GM12878 (cell line): Measurements from ENCODE around the gene TRAF3IP1. TPM values are rescaled to one million over a fixed set of nuclear protein-coding genes. Genes with fewer than 3 reads are reported as not detected.

Source experiments
- ATAC-seq: fragments of 200-7000 bp; cut with Tn5 transposase; 3 replicates; pipeline ENCODE4 v1.9.1; 2020; ENCODE audit warnings: mild to moderate bottlenecking, moderate library complexity
- BruUV-seq: library from RNA; stranded (reverse); fragments of 400-500 nt; replicated peaks from 2 replicates; lab custom pipeline; 2021; lab: Mats Ljungman, UMichigan
- CTCF ChIA-PET: fragments of 300-600 bp; sonication (Branson Sonifier 250); formaldehyde crosslinking; extraction: SDS; loops from one replicate; lab custom pipeline; 2021; ENCODE audit warnings: inconsistent platforms; lab: Yijun Ruan, JAX
- POLR2A ChIA-PET: fragments of 350-600 bp; formaldehyde crosslinking; extraction: SDS; loops from one replicate; lab custom pipeline; 2021; ENCODE audit warnings: inconsistent platforms; lab: Charles Lee
- RAD21 ChIA-PET: fragments of 300-600 bp; sonication (Branson Sonifier 250); formaldehyde crosslinking; loops from one replicate; lab custom pipeline; 2023; ENCODE audit warnings: antibody characterized with exemption; ENCODE audit not compliant: unreplicated experiment; lab: Charles Lee
- SMC1A ChIA-PET: fragments of 300-600 bp; sonication (Branson Sonifier 250); formaldehyde crosslinking; loops from one replicate; lab custom pipeline; 2023; ENCODE audit not compliant: unreplicated experiment, uncharacterized antibody; lab: Charles Lee
- DNase-seq: peaks from one replicate; pipeline ENCODE4 v3.0.0-alpha.2; 2011; ENCODE audit warnings: low read depth, low spot score
- FAIRE-seq: peaks from 3 replicates; lab custom pipeline; 2011; peaks lifted over from hg19 to GRCh38; lab: Jason Lieb, UNC
- H2AFZ ChIP-seq: 2 replicates; pipeline ENCODE4 v1.6.0; 2011; ENCODE audit warnings: low read depth, low read length, control low read depth; ENCODE audit not compliant: control insufficient read depth
- H3K27ac ChIP-seq: 2 replicates; pipeline ENCODE4 v1.5.1; 2011; ENCODE audit warnings: control low read depth; ENCODE audit not compliant: control insufficient read depth, insufficient read depth
- H3K27me3 ChIP-seq, 2 experiments: replicated peaks in 1 of 2; 2 replicates each; pipeline versions ENCODE4 v1.6.0 to v1.6.1; 2011; ENCODE audit warnings: low read length in 1 of 2; ENCODE audit not compliant: control insufficient read depth in 2 of 2, insufficient read depth in 2 of 2
- H3K36me3 ChIP-seq, 2 experiments: 2 replicates each; pipeline ENCODE4 v1.5.1; 2011; ENCODE audit warnings: low read length in 1 of 2; ENCODE audit not compliant: control insufficient read depth in 2 of 2, insufficient read depth in 2 of 2
- H3K4me1 ChIP-seq: 2 replicates; pipeline ENCODE4 v1.6.1; 2011; ENCODE audit warnings: mild to moderate bottlenecking, low read length, moderate library complexity, mixed read lengths; ENCODE audit not compliant: control insufficient read depth, insufficient read depth
- H3K4me2 ChIP-seq: 2 replicates; pipeline ENCODE4 v1.6.0; 2011; ENCODE audit warnings: control low read depth; ENCODE audit not compliant: control insufficient read depth, insufficient read depth
- H3K4me3 ChIP-seq: fragments of 200-600 bp; sonication (generic); 2 replicates; pipeline ENCODE4 v1.5.1; 2016
- H3K79me2 ChIP-seq: 2 replicates; pipeline ENCODE4 v1.6.0; 2011; ENCODE audit warnings: low read length; ENCODE audit not compliant: control insufficient read depth, insufficient read depth
- H3K9ac ChIP-seq: 2 replicates; pipeline ENCODE4 v1.8.0; 2011; ENCODE audit warnings: low read length, control low read depth, mixed read lengths; ENCODE audit not compliant: control insufficient read depth, insufficient read depth
- H3K9me3 ChIP-seq: replicated peaks from 3 replicates; pipeline ENCODE4 v1.5.1; 2011; ENCODE audit warnings: mild to moderate bottlenecking, low read length; ENCODE audit not compliant: control insufficient read depth, insufficient read depth
- H4K20me1 ChIP-seq: 2 replicates; pipeline ENCODE4 v1.6.0; 2011; ENCODE audit not compliant: control insufficient read depth, insufficient read depth
- ASH2L ChIP-seq: fragments of 300-600, 200-600 bp; sonication (generic); IDR thresholded peaks from 2 replicates; pipeline ENCODE4 v1.6.1; 2017; ENCODE audit warnings: low read depth, mild to moderate bottlenecking, borderline replicate concordance
- CEBPB ChIP-seq, 2 experiments: fragments of 150-350 bp in 1 of 2; IDR thresholded peaks; 2 replicates each; pipeline ENCODE4 v1.6.1; 2012 to 2014; ENCODE audit warnings: low read depth in 2 of 2, low read length in 2 of 2, borderline replicate concordance in 1 of 2, inconsistent platforms in 1 of 2
- CHD1 ChIP-seq: IDR thresholded peaks from 2 replicates; pipeline ENCODE4 v1.6.1; 2012; ENCODE audit warnings: low read depth, low read length, improper control_type of control experiment
- E2F4 ChIP-seq: IDR thresholded peaks from 2 replicates; pipeline ENCODE4 v1.6.1; 2012; ENCODE audit warnings: low read depth, low read length, improper control_type of control experiment
- GABPA ChIP-seq: IDR thresholded peaks from 2 replicates; pipeline ENCODE4 v1.6.1; 2014; ENCODE audit warnings: antibody characterized with exemption, low read depth, mild to moderate bottlenecking, inconsistent platforms
- KDM1A ChIP-seq: fragments of 200-600 bp; sonication (generic); IDR thresholded peaks from 2 replicates; pipeline ENCODE4 v1.6.1; 2016; ENCODE audit warnings: borderline replicate concordance
- NBN ChIP-seq: fragments of 450-650 bp; IDR thresholded peaks from 2 replicates; pipeline ENCODE4 v1.6.1; 2016
- NFIC ChIP-seq: IDR thresholded peaks from 2 replicates; pipeline ENCODE4 v1.6.1; 2012; ENCODE audit warnings: low read depth, mild to moderate bottlenecking, inconsistent platforms, low read length, moderate library complexity
- PBX3 ChIP-seq: IDR thresholded peaks from 2 replicates; pipeline ENCODE4 v1.6.1; 2011; ENCODE audit warnings: mild to moderate bottlenecking, low read depth, low read length, moderate library complexity; ENCODE audit not compliant: insufficient replicate concordance
- RAD51 ChIP-seq: fragments of 450-650 bp; IDR thresholded peaks from 2 replicates; pipeline ENCODE4 v1.6.1; 2016; ENCODE audit warnings: moderate library complexity, mild to moderate bottlenecking, inconsistent platforms
- RB1 ChIP-seq: fragments of 450-650 bp; formaldehyde crosslinking; IDR thresholded peaks from 2 replicates; pipeline ENCODE4 v1.6.1; 2017; ENCODE audit warnings: mild to moderate bottlenecking, borderline replicate concordance
- RBBP5 ChIP-seq: fragments of 200-600 bp; sonication (generic); conservative IDR thresholded peaks from 2 replicates; pipeline ENCODE4 v1.6.1; 2016
- SMARCA5 ChIP-seq: fragments of 450-650 bp; IDR thresholded peaks from 2 replicates; pipeline ENCODE4 v1.6.1; 2017; ENCODE audit warnings: mild to moderate bottlenecking
- WGBS: methylation state at CpG from one replicate; pipeline ENCODE4 v1.1.6; 2016; ENCODE audit warnings: low lambda C conversion rate; ENCODE audit not compliant: insufficient replicate concordance, insufficient coverage; ENCODE audit errors: missing lambda C conversion rate; 5-methylcytosine and 5-hydroxymethylcytosine counted together
- in situ Hi-C: fragments of 300-500 bp; cut with MboI; formaldehyde crosslinking; loops from 9 replicates; pipeline ENCODE4 v1.14.3; 2018; ENCODE audit warnings: mixed read lengths
- intact Hi-C: fragments of 100-400 bp; cut with micrococcal nuclease; formaldehyde crosslinking; loops from one replicate; pipeline ENCODE4 v1.14.2; 2022; ENCODE audit not compliant: unreplicated experiment
- polyA plus RNA-seq, 11 experiments: library from polyadenylated mRNA; depleted of rRNA in 4 of 11; unstranded in 6 of 11; stranded (reverse) in 5 of 11; fragments of >200 nt; fragmentation: Nextera tagmentation in 4 of 11; fragmentation: Illumina TruSeq in 1 of 11; extraction: Ambion mirVana in 4 of 11; extraction: Trizol in 1 of 11; gene quantifications; 1 replicate in 1 of 11; 2 replicates in 10 of 11; pipeline versions ENCODE4 v1.2.1 to v1.2.3, GENCODE V29; 2011 to 2016; ENCODE audit warnings: inconsistent platforms in 2 of 11, missing spikeins in 2 of 11, low read depth in 1 of 11
- total RNA-seq, 4 experiments: library from RNA; depleted of rRNA in 3 of 4; stranded (reverse); fragments of >200 nt in 3 of 4; fragmentation: Illumina TruSeq in 1 of 4; extraction: Trizol in 1 of 4; gene quantifications; 2 replicates each; pipeline versions ENCODE4 v1.2.1 to v1.2.3, GENCODE V29; 2013 to 2021
- TF ChIP-seq, protein P1 (sequence below): IDR thresholded peaks from 2 replicates; pipeline ENCODE4 v1.6.1; 2012; ENCODE audit warnings: low read depth, low read length, improper control_type of control experiment

The TRAF3IP1 gene
- total and polyA plus RNA-seq, 10 of the 15 experiments (the other 5 are each of a cell fraction or from before 2014, with no cell fraction given): 1.6 to 7.5 (median 3.6) TPM

DNA sequence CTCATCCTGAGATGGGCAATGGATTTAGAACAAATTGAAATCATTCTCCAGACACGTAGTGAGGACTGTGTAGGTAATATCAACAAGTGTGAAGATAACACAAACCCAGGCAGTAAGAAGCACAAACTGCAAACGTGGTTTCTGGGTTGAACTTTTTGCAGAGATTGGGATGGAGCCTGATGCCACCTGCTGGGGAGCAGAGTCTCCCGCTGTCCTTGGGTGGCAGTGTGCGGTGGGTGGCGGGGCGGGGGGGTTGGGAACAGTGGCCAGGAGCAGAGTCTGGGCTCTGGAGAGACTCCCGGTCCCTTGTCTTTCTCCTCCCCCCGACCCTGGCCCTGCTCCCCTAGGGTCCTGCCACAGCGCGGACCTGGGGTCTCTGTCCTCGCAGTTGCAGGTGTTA lies 19.5 kb downstream of the TRAF3IP1 start:
- Histone ChIP-seq H3K4me2 (no peak overlapping the region), H3K79me2 (no peaks in the 10 kb centered on the region), H3K9me3 (no peaks in the 10 kb centered on the region), H3K9ac (no peak overlapping the region), H2AFZ (no peak overlapping the region), H3K27me3 (no peaks in the 10 kb centered on the region), H3K36me3 (peaks cover 2% of the 10 kb centered on the region in 2 experiments; a peak in 3 of 4 replicates), H3K4me1 (0 out of 2 replicates have a peak, but pooled peaks cover 1% of the 10 kb centered on the region), H3K27ac (no peak overlapping the region), H4K20me1 (no peaks in the 10 kb centered on the region; the same call in 1 of the 2 replicates), H3K4me3 (no peak overlapping the region)
- no peak for FAIRE-seq
- no peak for TF ChIP-seq RAD51
- TF ChIP-seq RB1: no peak
- no peak for TF ChIP-seq NFIC
- TF ChIP-seq ASH2L: no peak
- TF ChIP-seq, protein P1, sequence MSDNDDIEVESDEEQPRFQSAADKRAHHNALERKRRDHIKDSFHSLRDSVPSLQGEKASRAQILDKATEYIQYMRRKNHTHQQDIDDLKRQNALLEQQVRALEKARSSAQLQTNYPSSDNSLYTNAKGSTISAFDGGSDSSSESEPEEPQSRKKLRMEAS: no peak
- no peak for TF ChIP-seq CHD1
- WGBS: 93% methylated on average over 11 of the region's 11 CpGs
- ChIA-PET CTCF (interaction anchor here (0.6 kb wide), 1 partner anchor 25 kb away, joined by 3 read pairs; no protein-coding TSS in a partner anchor), SMC1A (no interaction called here), POLR2A (no interaction called here), RAD21 (no interaction called here)
- intact Hi-C loops (no loop called here), in situ Hi-C loops (no loop called here)
- no peak for ATAC-seq
- no TSS peak for BruUV-seq
- DNase-seq: no peak

GRCh38 chr2:238341536-238341935 lies 21.2 kb downstream of the TRAF3IP1 start:
- ChIA-PET CTCF (interaction anchor here (0.6 to 1.5 kb wide), 3 partner anchors 18 to 119 kb away, joined by 3 to 5 read pairs (median 4); no protein-coding TSS in a partner anchor), POLR2A (interaction anchor here (0.6 kb wide), 1 partner anchor 15 kb away, joined by 3 read pairs; no protein-coding TSS in a partner anchor), RAD21 (no interaction called here), SMC1A (no interaction called here)
- no peaks in the 10 kb centered on the region for H3K27me3 ChIP-seq
- intact Hi-C loops: no loop called here
- no peak overlapping the region for H3K9ac ChIP-seq
- no peaks in the 10 kb centered on the region for H3K9me3 ChIP-seq
- no peak overlapping the region for H3K27ac ChIP-seq
- no peak for DNase-seq
- 82% methylated on average over 9 of the region's 9 CpGs for WGBS
- no peak overlapping the region for H3K4me3 ChIP-seq
- FAIRE-seq: no peak
- no TSS peak for BruUV-seq
- ATAC-seq: no peak
- no peaks in the 10 kb centered on the region; the same call in 1 of the 2 replicates for H4K20me1 ChIP-seq
- H3K4me2 ChIP-seq: no peak overlapping the region
- H3K36me3 ChIP-seq: peaks cover 2% of the 10 kb centered on the region in 2 experiments; a peak in 3 of 4 replicates
- no peak overlapping the region for H2AFZ ChIP-seq
- in situ Hi-C loops: no loop called here
- no peaks in the 10 kb centered on the region; the same call in 1 of the 2 replicates for H3K4me1 ChIP-seq
- no peaks in the 10 kb centered on the region for H3K79me2 ChIP-seq
- TF ChIP-seq GABPA: no peak
- TF ChIP-seq CEBPB (IDR thresholded peaks at IDR 0.05; ENCODE audit: borderline replicate concordance in 1 of 2, low read depth in 2 of 2, low read length in 2 of 2): no peak
- no peak for TF ChIP-seq SMARCA5
- TF ChIP-seq NBN: no peak
- no peak for TF ChIP-seq KDM1A
- TF ChIP-seq PBX3: no peak
- TF ChIP-seq RBBP5: no peak
- TF ChIP-seq E2F4: no peak
